GM12875 (cell line): ENCODE data around the gene AGMAT.
A peak's percentile ranks its signal among the peaks of the same experiment; 100 is the strongest.

ENCODE experiments used
- H3K4me3 ChIP-seq: one replicate; pipeline ENCODE4 v1.5.1; 2011; ENCODE audit warnings: low read depth, low read length, control low read depth
- TF ChIP-seq, protein P1 (sequence below): IDR thresholded peaks from 2 replicates; pipeline ENCODE4 v1.5.1; 2011; ENCODE audit warnings: low read depth, mild to moderate bottlenecking, control low read depth, inconsistent platforms, low read length, moderate library complexity, borderline replicate concordance; ENCODE audit not compliant: insufficient read depth

Gene AGMAT

DNA sequence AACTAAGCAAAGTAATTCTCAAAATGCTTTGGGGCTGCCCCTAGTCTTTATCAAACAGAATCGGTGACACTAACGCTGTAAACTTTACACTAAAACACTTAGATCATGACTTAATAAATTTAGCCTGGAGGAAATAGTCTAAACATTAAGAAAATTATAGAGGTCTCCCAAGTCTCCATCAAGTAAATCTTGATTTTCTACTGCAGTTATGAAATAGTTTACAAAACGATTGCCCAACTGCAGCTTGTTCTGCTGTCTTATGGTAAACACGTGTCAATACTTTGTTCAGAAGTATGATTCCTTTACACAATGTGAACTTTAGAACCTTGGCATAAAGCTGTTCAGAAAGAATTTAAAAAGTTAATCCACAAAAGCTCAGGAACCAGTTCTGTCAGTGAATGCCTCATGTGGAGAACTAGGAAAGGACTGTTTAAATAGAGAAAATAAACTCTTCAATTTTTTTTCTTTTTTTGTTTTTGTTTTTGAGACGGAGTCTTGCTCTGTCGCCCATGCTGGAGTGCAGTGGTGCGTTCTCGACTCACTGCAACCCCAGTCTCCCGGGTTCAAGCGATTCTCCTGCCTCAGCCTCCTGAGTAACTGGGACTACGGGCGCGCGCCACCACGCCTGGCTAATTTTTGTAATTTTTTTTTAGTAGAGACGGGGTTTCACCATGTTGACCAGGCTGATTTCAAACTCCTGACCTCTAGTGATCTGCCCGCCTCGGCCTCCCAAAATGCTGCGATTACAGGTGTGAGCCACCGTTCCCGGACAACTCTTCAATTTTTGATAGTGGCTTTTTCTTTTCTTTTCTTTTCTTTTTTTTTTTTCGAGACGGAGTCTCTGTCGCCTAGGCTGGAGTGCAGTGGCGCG is 34.0 kb upstream of the AGMAT start:
- TF ChIP-seq, protein P1, sequence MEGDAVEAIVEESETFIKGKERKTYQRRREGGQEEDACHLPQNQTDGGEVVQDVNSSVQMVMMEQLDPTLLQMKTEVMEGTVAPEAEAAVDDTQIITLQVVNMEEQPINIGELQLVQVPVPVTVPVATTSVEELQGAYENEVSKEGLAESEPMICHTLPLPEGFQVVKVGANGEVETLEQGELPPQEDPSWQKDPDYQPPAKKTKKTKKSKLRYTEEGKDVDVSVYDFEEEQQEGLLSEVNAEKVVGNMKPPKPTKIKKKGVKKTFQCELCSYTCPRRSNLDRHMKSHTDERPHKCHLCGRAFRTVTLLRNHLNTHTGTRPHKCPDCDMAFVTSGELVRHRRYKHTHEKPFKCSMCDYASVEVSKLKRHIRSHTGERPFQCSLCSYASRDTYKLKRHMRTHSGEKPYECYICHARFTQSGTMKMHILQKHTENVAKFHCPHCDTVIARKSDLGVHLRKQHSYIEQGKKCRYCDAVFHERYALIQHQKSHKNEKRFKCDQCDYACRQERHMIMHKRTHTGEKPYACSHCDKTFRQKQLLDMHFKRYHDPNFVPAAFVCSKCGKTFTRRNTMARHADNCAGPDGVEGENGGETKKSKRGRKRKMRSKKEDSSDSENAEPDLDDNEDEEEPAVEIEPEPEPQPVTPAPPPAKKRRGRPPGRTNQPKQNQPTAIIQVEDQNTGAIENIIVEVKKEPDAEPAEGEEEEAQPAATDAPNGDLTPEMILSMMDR = no peak
- H3K4me3 ChIP-seq = peak overlapping the region; percentile 98

DNA sequence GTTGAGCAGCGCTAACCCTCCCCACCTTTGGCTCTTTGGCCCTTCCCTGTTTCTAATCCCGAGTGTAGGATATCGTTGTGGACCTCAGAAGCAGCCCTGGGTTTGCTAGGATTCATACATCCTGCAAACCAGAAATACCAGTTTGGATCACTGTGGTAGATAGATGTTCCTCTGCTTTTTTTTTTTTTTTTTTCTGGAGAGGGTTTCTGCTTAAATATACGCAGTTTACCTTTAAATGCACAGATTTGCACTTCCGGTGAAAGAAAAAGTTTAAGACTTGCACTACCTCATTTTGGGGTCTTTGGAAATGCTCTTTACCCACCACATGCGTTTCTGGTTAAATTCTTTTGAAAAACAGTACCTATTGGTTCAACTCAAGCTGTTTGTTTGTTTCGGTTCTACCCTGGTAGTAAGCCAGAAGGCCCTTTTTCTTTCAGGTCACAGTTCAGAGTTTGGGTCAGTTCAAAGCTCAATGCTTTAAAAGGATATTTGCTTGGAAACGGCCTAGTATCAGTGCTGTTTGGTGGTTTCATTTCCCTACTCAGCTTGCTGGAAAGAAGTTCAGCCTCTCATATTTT is 33.3 kb upstream of the AGMAT start:
- TF ChIP-seq, protein P1 = no peak
- peak overlapping the region; percentile 98 for H3K4me3 ChIP-seq

DNA sequence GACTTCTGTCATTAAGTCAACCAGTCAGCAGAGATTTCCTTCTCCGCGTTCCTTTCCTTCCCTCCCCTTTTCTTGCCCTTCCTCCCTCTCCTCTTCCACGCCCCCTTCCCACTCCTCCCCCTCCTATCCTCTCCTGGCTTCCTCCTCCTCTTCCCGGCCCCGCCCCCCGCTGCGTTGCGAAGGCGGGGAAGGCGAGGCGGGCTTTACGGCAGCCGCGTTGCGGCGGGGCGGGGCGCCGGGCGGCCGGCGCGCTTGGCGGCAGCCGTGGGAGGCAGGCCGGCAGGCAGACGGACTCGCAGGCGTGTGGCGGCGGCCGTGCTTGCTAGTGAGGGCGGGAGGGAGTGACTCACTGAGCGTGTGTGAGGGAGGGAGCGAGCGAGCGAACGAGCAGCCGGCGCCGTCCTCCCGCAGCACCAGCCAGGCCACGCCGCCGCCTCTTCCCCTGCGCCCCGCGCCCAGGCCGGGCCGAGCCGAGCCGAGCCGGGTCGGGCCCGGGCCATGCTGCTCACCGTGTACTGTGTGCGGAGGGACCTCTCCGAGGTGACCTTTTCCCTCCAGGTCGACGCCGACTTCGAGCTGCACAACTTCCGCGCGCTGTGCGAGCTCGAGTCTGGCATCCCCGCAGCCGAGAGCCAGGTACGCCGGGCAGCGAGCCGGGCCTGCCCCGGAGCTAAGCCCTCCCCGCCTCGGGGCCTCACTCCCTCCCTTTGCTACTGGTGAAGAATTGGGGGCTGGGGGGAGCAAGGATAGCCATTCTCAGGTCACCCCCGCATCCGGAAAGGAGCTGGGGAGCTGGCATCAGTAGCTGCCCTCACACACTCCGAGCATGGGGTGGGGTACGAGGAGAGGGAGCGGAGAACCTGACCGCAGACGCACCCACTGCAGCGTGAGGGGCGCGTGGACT is 32.6 kb upstream of the AGMAT start, which contains the start of gene DDI2:
Gene DDI2, plus strand, starts transcription at position 286 of the 904 bp plus-strand sequence. Its CDS starts 213 bp downstream, at position 499.
- H3K4me3 ChIP-seq = peak within 1 kb of the TSS; percentile 98
- TF ChIP-seq, protein P1 = no peak

DNA sequence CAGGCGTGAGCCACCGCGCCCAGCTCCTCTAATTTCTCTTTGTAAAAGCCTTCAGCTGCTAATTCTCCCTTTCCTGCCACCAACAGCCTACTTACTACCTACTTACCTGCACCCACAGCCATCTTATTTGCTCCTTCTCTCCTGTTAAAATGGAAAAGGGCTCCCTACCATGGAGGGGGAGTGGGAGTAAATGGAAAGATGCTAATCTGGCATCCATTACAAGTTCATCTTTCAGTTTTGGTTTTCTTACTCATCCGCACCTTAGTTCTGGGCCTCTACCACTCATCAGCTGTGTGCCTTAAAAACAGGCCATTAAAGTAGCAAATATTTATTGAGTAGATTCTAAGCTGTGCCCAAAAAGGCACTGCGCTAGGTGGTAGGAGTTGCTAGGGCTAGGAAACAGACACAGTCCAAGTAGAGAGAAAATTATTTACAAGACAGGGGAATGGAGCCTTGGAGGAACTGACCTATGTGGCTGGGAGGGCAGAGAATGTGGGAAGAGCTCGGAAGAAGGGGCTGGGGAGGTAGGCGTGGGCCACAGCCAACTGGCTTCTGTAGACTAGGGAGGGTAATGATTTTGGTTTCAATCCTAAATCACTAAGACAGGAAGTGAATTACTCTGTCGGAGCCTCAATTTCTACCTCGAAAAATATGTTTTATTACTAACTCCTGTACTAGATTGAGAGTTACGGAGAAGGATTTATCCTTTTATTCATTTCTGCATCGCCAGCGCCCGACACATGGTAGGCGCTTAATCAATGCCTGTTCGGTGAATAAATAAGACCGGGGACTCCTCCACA is 31.7 kb upstream of the AGMAT start:
- TF ChIP-seq, protein P1 = no peak
- H3K4me3 ChIP-seq = peak overlapping the region; percentile 98

DNA sequence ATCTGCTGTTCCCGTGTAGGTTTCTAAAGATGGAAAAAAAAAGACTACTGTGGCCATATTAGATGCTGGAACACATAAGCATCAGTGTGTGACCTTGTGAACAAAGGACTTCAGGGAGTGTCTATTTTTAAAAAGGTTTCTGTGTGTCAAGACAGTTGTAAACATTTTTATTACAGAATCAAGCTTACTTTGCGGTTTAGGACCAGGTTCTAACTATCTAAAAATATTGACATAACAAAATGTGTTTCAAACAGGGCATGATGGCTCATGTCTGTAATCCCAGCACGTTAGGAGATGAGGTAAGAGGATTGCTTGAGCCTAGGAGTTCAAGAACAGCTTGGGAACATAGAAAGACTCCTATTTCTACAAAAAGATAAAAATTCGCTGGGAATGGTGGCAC is 25.3 kb upstream of the AGMAT start:
- TF ChIP-seq, protein P1 = no peak
- no peak overlapping the region for H3K4me3 ChIP-seq

DNA sequence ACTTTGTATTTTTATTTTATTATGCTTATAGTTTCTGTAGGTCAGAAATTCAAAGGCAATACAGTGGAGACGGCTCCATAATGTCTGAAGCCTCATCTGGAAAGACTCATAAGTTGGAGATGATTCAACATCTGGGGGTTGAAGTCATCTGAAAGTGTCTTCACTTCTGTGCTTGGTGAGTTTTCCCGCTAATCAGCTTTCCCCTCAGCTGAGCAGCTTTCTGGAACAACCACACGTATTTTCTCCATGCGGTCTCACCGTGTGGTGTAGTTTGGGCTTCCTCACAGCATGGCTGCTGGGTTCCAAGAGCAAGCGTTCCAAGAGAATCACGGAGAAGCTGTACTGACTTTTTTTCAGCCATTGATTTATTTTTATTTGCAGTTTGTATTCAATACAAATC is 24.8 kb upstream of the AGMAT start:
- TF ChIP-seq, protein P1 = no peak
- no peak overlapping the region for H3K4me3 ChIP-seq
